HCT116 (cell line): Measurements from ENCODE around the gene EEFSEC. TPM values are rescaled to one million over a fixed set of nuclear protein-coding genes. Genes with fewer than 3 reads are reported as not detected.

Experiments
- ATAC-seq: fragments of 200-7000 bp; cut with Tn5 transposase; 2 replicates; pipeline ENCODE4 v1.9.1; 2020; ENCODE audit warnings: mild to moderate bottlenecking, moderate library complexity
- BruUV-seq: library from RNA; stranded (reverse); fragments of 400-500 nt; replicated peaks from 2 replicates; lab custom pipeline; 2021; lab: Mats Ljungman, UMichigan
- CTCF ChIA-PET: fragments of 300-600 bp; sonication (Branson Sonifier 250); formaldehyde crosslinking; loops from one replicate; lab custom pipeline; 2021; ENCODE audit warnings: antibody characterized with exemption; lab: Charles Lee
- POLR2A ChIA-PET: fragments of 300-600, 350-600 bp; sonication (Branson Sonifier 250); formaldehyde crosslinking; loops from one replicate; lab custom pipeline; 2021; ENCODE audit warnings: antibody characterized with exemption; lab: Charles Lee
- RAD21 ChIA-PET, 2 experiments: fragments of 300-600 bp; sonication (Branson Sonifier 250); formaldehyde crosslinking; loops; one replicate each; lab custom pipeline; 2023; ENCODE audit warnings: low total read pairs in 2 of 2; ENCODE audit not compliant: uncharacterized antibody in 2 of 2, unreplicated experiment in 2 of 2, low non-redundant PET in 1 of 2; lab: Charles Lee
- DNase-seq: peaks from one replicate; pipeline ENCODE4 v3.0.0-alpha.2; 2010; ENCODE audit warnings: low read depth, low spot score
- H2AFZ ChIP-seq: fragments of 200-600 bp; shearing (Covaris generic), sonication (generic); 2 replicates; pipeline ENCODE4 v1.6.1; 2017; ENCODE audit warnings: low read depth, mixed run types, mixed read lengths, antibody characterized with exemption, low read length; ENCODE audit not compliant: poor library complexity, severe bottlenecking
- H3K27ac ChIP-seq: 2 replicates; pipeline ENCODE4 v1.5.1; 2012; ENCODE audit warnings: low read depth, low read length
- H3K27me3 ChIP-seq: fragments of 200-600 bp; sonication (generic); 2 replicates; pipeline ENCODE4 v1.6.1; 2016; ENCODE audit warnings: mixed run types, low read length, mixed read lengths; ENCODE audit not compliant: insufficient read depth
- H3K36me3 ChIP-seq, 2 experiments: fragments of 200-500 bp in 1 of 2; fragments of 200-600 bp in 1 of 2; sonication (Bioruptor generic) in 1 of 2; sonication (generic) in 1 of 2; 2 replicates each; pipeline versions ENCODE4 v1.5.1 to v1.6.1; 2014 to 2016; ENCODE audit warnings: low read length in 2 of 2, inconsistent platforms in 1 of 2, mixed read lengths in 1 of 2, mixed run types in 1 of 2; ENCODE audit not compliant: insufficient read depth in 2 of 2, control insufficient read depth in 1 of 2
- H3K4me1 ChIP-seq, 2 experiments: fragments of 200-600 bp in 1 of 2; sonication (generic) in 1 of 2; 2 replicates each; pipeline versions ENCODE4 v1.5.1 to v1.6.1; 2012 to 2017; ENCODE audit warnings: low read length in 2 of 2, inconsistent platforms in 1 of 2, mild to moderate bottlenecking in 1 of 2, mixed read lengths in 1 of 2, mixed run types in 1 of 2, moderate library complexity in 1 of 2; ENCODE audit not compliant: insufficient read depth in 2 of 2, control insufficient read depth in 1 of 2
- H3K4me2 ChIP-seq: fragments of 200-600 bp; sonication (generic); 2 replicates; pipeline ENCODE4 v1.6.1; 2017; ENCODE audit warnings: mixed run types, low read length, mixed read lengths
- H3K4me3 ChIP-seq, 2 experiments: fragments of 200-600 bp in 1 of 2; sonication (generic) in 1 of 2; replicated peaks in 1 of 2; 2 replicates each; pipeline ENCODE4 v1.5.1; 2011 to 2016; ENCODE audit warnings: low read length in 2 of 2, control low read depth in 1 of 2, low read depth in 1 of 2, mild to moderate bottlenecking in 1 of 2, mixed read lengths in 1 of 2, mixed run types in 1 of 2
- H3K79me2 ChIP-seq: fragments of 200-600 bp; sonication (generic); 2 replicates; pipeline ENCODE4 v1.6.1; 2017; ENCODE audit warnings: mild to moderate bottlenecking, mixed run types, low read length, moderate library complexity, mixed read lengths; ENCODE audit not compliant: insufficient read depth
- H3K9ac ChIP-seq: fragments of 200-600 bp; sonication (generic); 2 replicates; pipeline ENCODE4 v1.6.1; 2016; ENCODE audit warnings: low read length, mixed read lengths
- H3K9me2 ChIP-seq: fragments of 200-600 bp; sonication (generic), shearing (Covaris generic); 2 replicates; pipeline ENCODE4 v1.6.1; 2017; ENCODE audit warnings: mixed run types, mild to moderate bottlenecking, moderate library complexity; ENCODE audit not compliant: insufficient read depth
- H3K9me3 ChIP-seq, 2 experiments: fragments of 200-500 bp in 1 of 2; fragments of 200-600 bp in 1 of 2; sonication (Bioruptor generic) in 1 of 2; sonication (generic) in 1 of 2; 2 replicates each; pipeline ENCODE4 v1.6.1; 2014 to 2017; ENCODE audit warnings: low read length in 2 of 2, mixed read lengths in 2 of 2, inconsistent platforms in 1 of 2, low read depth in 1 of 2, mild to moderate bottlenecking in 1 of 2, mixed run types in 1 of 2, moderate library complexity in 1 of 2; ENCODE audit not compliant: control insufficient read depth in 1 of 2, insufficient read depth in 1 of 2
- H4K20me1 ChIP-seq: fragments of 200-600 bp; sonication (generic), shearing (Covaris generic); 2 replicates; pipeline ENCODE4 v1.6.1; 2017; ENCODE audit warnings: mixed run types, mild to moderate bottlenecking, moderate library complexity; ENCODE audit not compliant: insufficient read depth
- CBX3 ChIP-seq: IDR thresholded peaks from 2 replicates; pipeline ENCODE4 v1.6.1; 2012; ENCODE audit warnings: low read depth
- CEBPB ChIP-seq: IDR thresholded peaks from 2 replicates; pipeline ENCODE4 v1.6.1; 2012; ENCODE audit warnings: low read depth
- ELF1 ChIP-seq: IDR thresholded peaks from 2 replicates; pipeline ENCODE4 v1.6.1; 2012; ENCODE audit warnings: low read depth, borderline replicate concordance
- EZH2 ChIP-seq: fragments of 200-600 bp; sonication (generic); IDR thresholded peaks from 2 replicates; pipeline ENCODE4 v1.6.1; 2017; ENCODE audit warnings: antibody characterized with exemption, mixed run types
- EZH2phosphoT487 ChIP-seq: fragments of 200-600 bp; IDR thresholded peaks from 2 replicates; pipeline ENCODE4 v1.6.1; 2018; ENCODE audit warnings: antibody characterized with exemption, borderline replicate concordance
- FOSL1 ChIP-seq: IDR thresholded peaks from 2 replicates; pipeline ENCODE4 v1.6.1; 2012; ENCODE audit warnings: low read depth
- JUND ChIP-seq: IDR thresholded peaks from 2 replicates; pipeline ENCODE4 v1.6.1; 2012
- POLR2A ChIP-seq: IDR thresholded peaks from 2 replicates; pipeline ENCODE4 v1.7.0; 2011; ENCODE audit warnings: borderline replicate concordance; ENCODE audit not compliant: insufficient read depth, insufficient read length; ENCODE audit errors: extremely low read depth
- POLR2AphosphoS5 ChIP-seq: IDR thresholded peaks from 2 replicates; pipeline ENCODE4 v1.6.1; 2011; ENCODE audit warnings: mild to moderate bottlenecking, low read depth, low read length, moderate library complexity
- RAD21 ChIP-seq: IDR thresholded peaks from 2 replicates; pipeline ENCODE4 v1.6.1; 2012; ENCODE audit warnings: low read depth, mild to moderate bottlenecking
- SIN3A ChIP-seq: IDR thresholded peaks from 2 replicates; pipeline ENCODE4 v1.6.1; 2012; ENCODE audit warnings: low read depth
- SP1 ChIP-seq: IDR thresholded peaks from 2 replicates; pipeline ENCODE4 v1.6.1; 2012; ENCODE audit warnings: low read depth
- TCF7L2 ChIP-seq: IDR thresholded peaks from 2 replicates; pipeline ENCODE4 v1.7.0; 2011; ENCODE audit warnings: borderline replicate concordance, inconsistent platforms; ENCODE audit not compliant: insufficient read depth, insufficient read length; ENCODE audit errors: extremely low read depth
- YY1 ChIP-seq: IDR thresholded peaks from 2 replicates; pipeline ENCODE4 v1.6.1; 2011; ENCODE audit warnings: low read length, low read depth, moderate library complexity, mild to moderate bottlenecking; ENCODE audit not compliant: insufficient replicate concordance; ENCODE audit errors: extremely low read depth
- ZFX ChIP-seq: fragments of 450-650 bp; IDR thresholded peaks from 2 replicates; pipeline ENCODE4 v1.6.1; 2017
- ZNF274 ChIP-seq: fragments of 200-500 bp; sonication (Bioruptor generic); IDR thresholded peaks from 2 replicates; pipeline ENCODE4 v1.6.1; 2014; ENCODE audit warnings: mild to moderate bottlenecking, low read depth, low read length, inconsistent platforms
- intact Hi-C: fragments of 100-400 bp; cut with micrococcal nuclease; formaldehyde crosslinking; loops from 2 replicates; pipeline ENCODE4 v1.10.0; 2022
- total RNA-seq: library from RNA; stranded (reverse); gene quantifications from one replicate; pipeline ENCODE4 v1.2.1, GENCODE V29; 2021; ENCODE audit not compliant: unreplicated experiment
- TF ChIP-seq, protein P1 (sequence below): IDR thresholded peaks from 2 replicates; pipeline ENCODE4 v1.6.1; 2012; ENCODE audit warnings: low read depth
- TF ChIP-seq, protein P2 (sequence below): IDR thresholded peaks from 2 replicates; pipeline ENCODE4 v1.6.1; 2012
- TF ChIP-seq, protein P3 (sequence below), 3 experiments: fragments of 200-600 bp in 1 of 3; sonication (generic) in 1 of 3; IDR thresholded peaks in 2 of 3; conservative IDR thresholded peaks in 1 of 3; 2 replicates each; pipeline ENCODE4 v1.5.1; 2012 to 2017; ENCODE audit warnings: low read depth in 2 of 3, low read length in 2 of 3, antibody characterized with exemption in 1 of 3, borderline replicate concordance in 1 of 3, control low read depth in 1 of 3, mild to moderate bottlenecking in 1 of 3, mixed read lengths in 1 of 3, mixed run types in 1 of 3, moderate library complexity in 1 of 3; ENCODE audit not compliant: insufficient read depth in 1 of 3
- TF ChIP-seq, protein P4 (sequence below): IDR thresholded peaks from 2 replicates; pipeline ENCODE4 v1.6.1; 2011; ENCODE audit warnings: mild to moderate bottlenecking, low read length, moderate library complexity; ENCODE audit not compliant: insufficient replicate concordance; ENCODE audit errors: extremely low read depth

Gene EEFSEC
- total RNA-seq, 1 experiment from 2014 or later: 16.1 TPM

DNA sequence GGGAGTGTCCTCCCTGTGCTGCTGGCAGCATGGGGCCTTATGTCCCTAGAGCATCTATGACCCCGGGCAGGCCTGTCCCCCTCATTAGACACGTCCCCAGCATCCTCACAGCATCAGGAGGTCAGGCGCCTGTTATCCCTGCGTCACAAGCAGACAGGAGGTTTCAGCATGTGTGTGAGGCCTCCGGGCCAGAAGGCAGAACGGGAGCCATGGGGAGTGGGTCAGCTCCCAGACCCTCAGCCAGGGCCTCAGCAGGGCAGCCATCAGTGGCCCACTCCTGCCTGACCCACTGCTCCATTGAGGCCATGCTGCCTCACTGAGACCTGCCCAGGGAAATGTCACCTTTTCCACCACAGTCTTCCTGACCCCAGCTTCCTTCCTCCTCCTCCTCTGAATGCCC is 241.8 kb downstream of the EEFSEC start:
- no peak overlapping the region; the same call in 1 of the 2 replicates for H3K27ac ChIP-seq
- peaks cover 0 to 6% of the 10 kb centered on the region in 2 experiments; a peak in 2 of 4 replicates for H3K4me1 ChIP-seq
- no peaks in the 10 kb centered on the region for H3K27me3 ChIP-seq
- intact Hi-C loops: no loop called here
- DNase-seq (no peak), ATAC-seq (no peak)
- ChIA-PET CTCF (interaction anchor here (1.7 kb wide), 1 partner anchor 189 kb away, joined by 4 read pairs; no protein-coding TSS in a partner anchor), RAD21 (no interaction called here), POLR2A (no interaction called here)
- H3K4me2 ChIP-seq: no peak overlapping the region
- no peak overlapping the region for H3K9ac ChIP-seq
- no peaks in the 10 kb centered on the region for H3K36me3 ChIP-seq
- H3K9me2 ChIP-seq: no peaks in the 10 kb centered on the region
- H3K79me2 ChIP-seq: no peaks in the 10 kb centered on the region
- BruUV-seq: no TSS peak
- no peaks in the 10 kb centered on the region for H3K9me3 ChIP-seq
- H2AFZ ChIP-seq: no peak overlapping the region
- no peak overlapping the region for H3K4me3 ChIP-seq
- no peak for TF ChIP-seq ZFX
- TF ChIP-seq EZH2phosphoT487: no peak
- no peak for TF ChIP-seq CBX3
- TF ChIP-seq CEBPB: no peak
- no peak for TF ChIP-seq TCF7L2
- no peak for TF ChIP-seq ELF1
- TF ChIP-seq POLR2AphosphoS5: no peak
- TF ChIP-seq, protein P1, sequence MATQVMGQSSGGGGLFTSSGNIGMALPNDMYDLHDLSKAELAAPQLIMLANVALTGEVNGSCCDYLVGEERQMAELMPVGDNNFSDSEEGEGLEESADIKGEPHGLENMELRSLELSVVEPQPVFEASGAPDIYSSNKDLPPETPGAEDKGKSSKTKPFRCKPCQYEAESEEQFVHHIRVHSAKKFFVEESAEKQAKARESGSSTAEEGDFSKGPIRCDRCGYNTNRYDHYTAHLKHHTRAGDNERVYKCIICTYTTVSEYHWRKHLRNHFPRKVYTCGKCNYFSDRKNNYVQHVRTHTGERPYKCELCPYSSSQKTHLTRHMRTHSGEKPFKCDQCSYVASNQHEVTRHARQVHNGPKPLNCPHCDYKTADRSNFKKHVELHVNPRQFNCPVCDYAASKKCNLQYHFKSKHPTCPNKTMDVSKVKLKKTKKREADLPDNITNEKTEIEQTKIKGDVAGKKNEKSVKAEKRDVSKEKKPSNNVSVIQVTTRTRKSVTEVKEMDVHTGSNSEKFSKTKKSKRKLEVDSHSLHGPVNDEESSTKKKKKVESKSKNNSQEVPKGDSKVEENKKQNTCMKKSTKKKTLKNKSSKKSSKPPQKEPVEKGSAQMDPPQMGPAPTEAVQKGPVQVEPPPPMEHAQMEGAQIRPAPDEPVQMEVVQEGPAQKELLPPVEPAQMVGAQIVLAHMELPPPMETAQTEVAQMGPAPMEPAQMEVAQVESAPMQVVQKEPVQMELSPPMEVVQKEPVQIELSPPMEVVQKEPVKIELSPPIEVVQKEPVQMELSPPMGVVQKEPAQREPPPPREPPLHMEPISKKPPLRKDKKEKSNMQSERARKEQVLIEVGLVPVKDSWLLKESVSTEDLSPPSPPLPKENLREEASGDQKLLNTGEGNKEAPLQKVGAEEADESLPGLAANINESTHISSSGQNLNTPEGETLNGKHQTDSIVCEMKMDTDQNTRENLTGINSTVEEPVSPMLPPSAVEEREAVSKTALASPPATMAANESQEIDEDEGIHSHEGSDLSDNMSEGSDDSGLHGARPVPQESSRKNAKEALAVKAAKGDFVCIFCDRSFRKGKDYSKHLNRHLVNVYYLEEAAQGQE: no peak
- no peak for TF ChIP-seq POLR2A
- TF ChIP-seq SP1: no peak
- TF ChIP-seq SIN3A: no peak
- TF ChIP-seq RAD21: no peak
- TF ChIP-seq, protein P2, sequence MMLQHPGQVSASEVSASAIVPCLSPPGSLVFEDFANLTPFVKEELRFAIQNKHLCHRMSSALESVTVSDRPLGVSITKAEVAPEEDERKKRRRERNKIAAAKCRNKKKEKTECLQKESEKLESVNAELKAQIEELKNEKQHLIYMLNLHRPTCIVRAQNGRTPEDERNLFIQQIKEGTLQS: no peak
- TF ChIP-seq YY1: no peak
- no peak for TF ChIP-seq FOSL1
- TF ChIP-seq ZNF274: no peak
- TF ChIP-seq JUND: no peak
- no peak for TF ChIP-seq EZH2
- TF ChIP-seq, protein P3, sequence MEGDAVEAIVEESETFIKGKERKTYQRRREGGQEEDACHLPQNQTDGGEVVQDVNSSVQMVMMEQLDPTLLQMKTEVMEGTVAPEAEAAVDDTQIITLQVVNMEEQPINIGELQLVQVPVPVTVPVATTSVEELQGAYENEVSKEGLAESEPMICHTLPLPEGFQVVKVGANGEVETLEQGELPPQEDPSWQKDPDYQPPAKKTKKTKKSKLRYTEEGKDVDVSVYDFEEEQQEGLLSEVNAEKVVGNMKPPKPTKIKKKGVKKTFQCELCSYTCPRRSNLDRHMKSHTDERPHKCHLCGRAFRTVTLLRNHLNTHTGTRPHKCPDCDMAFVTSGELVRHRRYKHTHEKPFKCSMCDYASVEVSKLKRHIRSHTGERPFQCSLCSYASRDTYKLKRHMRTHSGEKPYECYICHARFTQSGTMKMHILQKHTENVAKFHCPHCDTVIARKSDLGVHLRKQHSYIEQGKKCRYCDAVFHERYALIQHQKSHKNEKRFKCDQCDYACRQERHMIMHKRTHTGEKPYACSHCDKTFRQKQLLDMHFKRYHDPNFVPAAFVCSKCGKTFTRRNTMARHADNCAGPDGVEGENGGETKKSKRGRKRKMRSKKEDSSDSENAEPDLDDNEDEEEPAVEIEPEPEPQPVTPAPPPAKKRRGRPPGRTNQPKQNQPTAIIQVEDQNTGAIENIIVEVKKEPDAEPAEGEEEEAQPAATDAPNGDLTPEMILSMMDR (IDR thresholded peaks at IDR 0.05 in 2 of 3, conservative IDR thresholded peaks at IDR 0.05 in 1 of 3; ENCODE audit: borderline replicate concordance in 1 of 3, insufficient read depth in 1 of 3, low read depth in 2 of 3, low read length in 2 of 3): no peak
- TF ChIP-seq, protein P4, sequence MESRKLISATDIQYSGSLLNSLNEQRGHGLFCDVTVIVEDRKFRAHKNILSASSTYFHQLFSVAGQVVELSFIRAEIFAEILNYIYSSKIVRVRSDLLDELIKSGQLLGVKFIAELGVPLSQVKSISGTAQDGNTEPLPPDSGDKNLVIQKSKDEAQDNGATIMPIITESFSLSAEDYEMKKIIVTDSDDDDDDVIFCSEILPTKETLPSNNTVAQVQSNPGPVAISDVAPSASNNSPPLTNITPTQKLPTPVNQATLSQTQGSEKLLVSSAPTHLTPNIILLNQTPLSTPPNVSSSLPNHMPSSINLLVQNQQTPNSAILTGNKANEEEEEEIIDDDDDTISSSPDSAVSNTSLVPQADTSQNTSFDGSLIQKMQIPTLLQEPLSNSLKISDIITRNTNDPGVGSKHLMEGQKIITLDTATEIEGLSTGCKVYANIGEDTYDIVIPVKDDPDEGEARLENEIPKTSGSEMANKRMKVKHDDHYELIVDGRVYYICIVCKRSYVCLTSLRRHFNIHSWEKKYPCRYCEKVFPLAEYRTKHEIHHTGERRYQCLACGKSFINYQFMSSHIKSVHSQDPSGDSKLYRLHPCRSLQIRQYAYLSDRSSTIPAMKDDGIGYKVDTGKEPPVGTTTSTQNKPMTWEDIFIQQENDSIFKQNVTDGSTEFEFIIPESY: no peak
- H4K20me1 ChIP-seq: no peaks in the 10 kb centered on the region
